CD4-positive, alpha-beta memory T cell (primary cell): ENCODE measurements around the gene IRF6. TPM values are rescaled to one million over a fixed set of nuclear protein-coding genes. Genes with fewer than 3 reads are reported as not detected.

ENCODE experiments used
- CTCF ChIA-PET: fragments of 350-600 bp; sonication (Branson Sonifier 250); formaldehyde crosslinking; loops from one replicate; lab custom pipeline; 2021; ENCODE audit warnings: inconsistent platforms; ENCODE audit not compliant: partially characterized antibody; lab: Charles Lee
- POLR2A ChIA-PET: fragments of 350-600 bp; sonication (Branson Sonifier 250); formaldehyde crosslinking; loops from one replicate; lab custom pipeline; 2021; ENCODE audit not compliant: partially characterized antibody; lab: Charles Lee
- DNase-seq, 5 donors: peaks; one replicate each; pipeline versions ENCODE4 v3.0.0 to v3.0.0-alpha.2; 2020 to 2022; ENCODE audit warnings: mixed read lengths in 1 of 5
- H3K27ac ChIP-seq: one replicate; pipeline ENCODE4 v1.7.0; 2013; ENCODE audit warnings: low read depth, low read length
- H3K27me3 ChIP-seq: 2 replicates; pipeline ENCODE4 v1.7.0; 2013; ENCODE audit warnings: mild to moderate bottlenecking, low read length, moderate library complexity; ENCODE audit not compliant: insufficient read depth
- H3K36me3 ChIP-seq: 2 replicates; pipeline ENCODE4 v1.7.0; 2013; ENCODE audit warnings: mild to moderate bottlenecking, low read length, moderate library complexity; ENCODE audit not compliant: insufficient read depth
- H3K4me1 ChIP-seq: 2 replicates; pipeline ENCODE4 v1.7.0; 2013; ENCODE audit warnings: mild to moderate bottlenecking, low read length, moderate library complexity; ENCODE audit not compliant: insufficient read depth
- H3K4me3 ChIP-seq, 2 donors: one replicate each; pipeline ENCODE4 v1.7.0; 2013; ENCODE audit warnings: low read length in 2 of 2, mild to moderate bottlenecking in 1 of 2
- H3K9me3 ChIP-seq, 2 donors: one replicate each; pipeline ENCODE4 v1.7.0; 2013; ENCODE audit warnings: low read length in 2 of 2, control low read depth in 1 of 2; ENCODE audit not compliant: control insufficient read depth in 1 of 2
- H3K27ac Mint-ChIP-seq, 7 donors: one replicate each; pipeline ENCODE4 v1.8.0; 2020 to 2021; ENCODE audit warnings: mixed read lengths in 7 of 7, mild to moderate bottlenecking in 6 of 7, inconsistent platforms in 3 of 7, moderate library complexity in 3 of 7
- H3K27me3 Mint-ChIP-seq, 2 donors: one replicate each; pipeline ENCODE4 v1.8.0; 2020 to 2021; ENCODE audit warnings: mixed read lengths in 2 of 2
- H3K36me3 Mint-ChIP-seq, 2 donors: one replicate each; pipeline ENCODE4 v1.8.0; 2020 to 2021; ENCODE audit warnings: mixed read lengths in 2 of 2, inconsistent platforms in 1 of 2, mild to moderate bottlenecking in 1 of 2
- H3K4me1 Mint-ChIP-seq, 4 donors: one replicate each; pipeline ENCODE4 v1.8.0; 2020 to 2021; ENCODE audit warnings: mixed read lengths in 4 of 4, mild to moderate bottlenecking in 1 of 4
- H3K4me3 Mint-ChIP-seq, 8 donors: one replicate each; pipeline ENCODE4 v1.8.0; 2020 to 2021; ENCODE audit warnings: mixed read lengths in 8 of 8, mild to moderate bottlenecking in 7 of 8, moderate library complexity in 6 of 8, inconsistent platforms in 3 of 8
- H3K9me3 Mint-ChIP-seq, 8 donors: one replicate each; pipeline ENCODE4 v1.8.0; 2020 to 2021; ENCODE audit warnings: mixed read lengths in 8 of 8, mild to moderate bottlenecking in 5 of 8, inconsistent platforms in 3 of 8, moderate library complexity in 1 of 8
- intact Hi-C: fragments of 100-400 bp; cut with micrococcal nuclease; formaldehyde crosslinking; loops from one replicate; pipeline ENCODE4 v1.15.1; 2023
- polyA plus RNA-seq, 2 donors: library from polyadenylated mRNA; unstranded; fragments of 300-500 nt; fragmentation: Illumina TruSeq; gene quantifications; one replicate each; pipeline ENCODE4 v1.2.3, GENCODE V29; 2021
- total RNA-seq, 2 experiments: library from RNA; stranded (reverse); gene quantifications; one replicate each; pipeline ENCODE4 v1.2.3, GENCODE V29; 2021

The IRF6 gene
- total and polyA plus RNA-seq, 4 experiments from 2014 or later = 0.15 to 0.50 (median 0.42) TPM; not detected in 1

GRCh38 chr1:209751627-209752231 is 54.2 kb downstream of the IRF6 start:
- ChIA-PET CTCF (interaction anchor here (1.0 to 14.6 kb wide), 5 partner anchors 12 to 76 kb away, joined by 3 to 385 read pairs (median 5); partner anchors contain the start of genes TRAF3IP3 and UTP25), POLR2A (interaction anchor here (1.2 to 36.1 kb wide), 2 partner anchors 22 to 76 kb away, joined by 9 to 1778 read pairs; partner anchors contain the start of genes C1orf74 and UTP25)
- peak; percentile 15 to 48 (median 37) for DNase-seq
- Mint-ChIP-seq H3K27me3 (no peaks in the 10 kb centered on the region), H3K9me3 (no peaks in the 10 kb centered on the region), H3K4me3 (peak overlapping the region; percentile 65 to 90 (median 78)), H3K36me3 (peaks cover 4 to 7% of the 10 kb centered on the region in 2 donors), H3K4me1 (peaks cover 54 to 94% (median 74%) of the 10 kb centered on the region in 4 donors), H3K27ac (peak overlapping the region; percentile 89 to 97 (median 91))
- Histone ChIP-seq H3K4me3 (peak overlapping the region in 1 of 2 donors; percentile 21), H3K9me3 (no peaks in the 10 kb centered on the region), H3K27ac (peak overlapping the region; percentile 54), H3K4me1 (peaks cover 90% of the 10 kb centered on the region), H3K27me3 (no peaks in the 10 kb centered on the region), H3K36me3 (no peaks in the 10 kb centered on the region)
- intact Hi-C loops = loop anchor here (1.0 kb wide), 1 partner anchor 17 kb away; no protein-coding TSS in a partner anchor

GRCh38 chr1:209749670-209750323 is 56.1 kb downstream of the IRF6 start:
- Mint-ChIP-seq H3K27me3 (no peaks in the 10 kb centered on the region), H3K4me1 (peaks cover 41 to 82% (median 65%) of the 10 kb centered on the region in 4 donors), H3K36me3 (no peaks in the 10 kb centered on the region), H3K4me3 (peak overlapping the region in 6 of 8 donors; percentile 10 to 74 (median 52)), H3K9me3 (no peaks in the 10 kb centered on the region), H3K27ac (peak overlapping the region; percentile 65 to 91 (median 76))
- H3K27me3 ChIP-seq = no peaks in the 10 kb centered on the region
- H3K36me3 ChIP-seq = no peaks in the 10 kb centered on the region
- intact Hi-C loops = loop anchor here (5.0 to 10.0 kb wide), 3 partner anchors 33 to 145 kb away; partner anchors contain the start of gene C1orf74
- H3K27ac ChIP-seq = peak overlapping the region; percentile 35
- no peak overlapping the region for H3K4me3 ChIP-seq
- POLR2A ChIA-PET = interaction anchor here (0.8 to 36.1 kb wide), 3 partner anchors 24 to 64 kb away, joined by 3 to 1778 read pairs (median 6); partner anchors contain the start of gene C1orf74
- no peak for DNase-seq
- H3K4me1 ChIP-seq = peaks cover 79% of the 10 kb centered on the region
- CTCF ChIA-PET = interaction anchor here (0.8 to 14.6 kb wide), 16 partner anchors 12 to 183 kb away, joined by 3 to 385 read pairs (median 14); partner anchors contain the start of genes C1orf74 and TRAF3IP3
- no peaks in the 10 kb centered on the region for H3K9me3 ChIP-seq

- Histone ChIP-seq H3K4me3 (no peak overlapping the region), H3K9me3 (no peaks in the 10 kb centered on the region), H3K36me3 (no peaks in the 10 kb centered on the region), H3K27ac (peak overlapping the region; percentile 35), H3K27me3 (no peaks in the 10 kb centered on the region), H3K4me1 (peaks cover 73% of the 10 kb centered on the region)
- Mint-ChIP-seq H3K4me1 (peaks cover 41 to 79% (median 61%) of the 10 kb centered on the region in 4 donors), H3K4me3 (peak overlapping the region in 6 of 8 donors; percentile 10 to 74 (median 52)), H3K27ac (peak overlapping the region; percentile 65 to 91 (median 75)), H3K9me3 (no peaks in the 10 kb centered on the region), H3K36me3 (no peaks in the 10 kb centered on the region), H3K27me3 (no peaks in the 10 kb centered on the region)
- DNase-seq = no peak
- ChIA-PET POLR2A (interaction anchor here (0.8 to 36.1 kb wide), 4 partner anchors 8 to 64 kb away, joined by 3 to 1778 read pairs (median 16); partner anchors contain the start of genes C1orf74 and TRAF3IP3), CTCF (interaction anchor here (1.0 to 14.6 kb wide), 19 partner anchors 12 to 183 kb away, joined by 3 to 385 read pairs (median 14); partner anchors contain the start of genes C1orf74 and TRAF3IP3)
- intact Hi-C loops = loop anchor here (5.0 to 10.0 kb wide), 3 partner anchors 33 to 144 kb away; partner anchors contain the start of gene C1orf74
These were observed 56.7 kb downstream of the IRF6 start for GRCh38 chr1:209749205-209749604.

- Mint-ChIP-seq H3K9me3 (no peaks in the 10 kb centered on the region), H3K27me3 (no peaks in the 10 kb centered on the region), H3K4me1 (peaks cover 41 to 76% (median 57%) of the 10 kb centered on the region in 4 donors), H3K36me3 (no peaks in the 10 kb centered on the region), H3K4me3 (peak overlapping the region in 7 of 8 donors; percentile 91 to 96 (median 93)), H3K27ac (peak overlapping the region; percentile 75 to 99 (median 97))
- H3K27me3 ChIP-seq = no peaks in the 10 kb centered on the region
- H3K9me3 ChIP-seq = no peaks in the 10 kb centered on the region
- no peaks in the 10 kb centered on the region for H3K36me3 ChIP-seq
- H3K27ac ChIP-seq = peak overlapping the region; percentile 64
- DNase-seq = no peak
- ChIA-PET CTCF (interaction anchor here (0.8 to 14.6 kb wide), 31 partner anchors 11 to 182 kb away, joined by 3 to 385 read pairs (median 5); partner anchors contain the start of genes C1orf74, HSD11B1, LAMB3 and TRAF3IP3), POLR2A (interaction anchor here (1.0 to 36.1 kb wide), 5 partner anchors 8 to 179 kb away, joined by 3 to 1778 read pairs (median 6); partner anchors contain the start of genes C1orf74, G0S2 and TRAF3IP3)
- no peak overlapping the region for H3K4me3 ChIP-seq
- intact Hi-C loops = loop anchor here (5.0 to 10.0 kb wide), 3 partner anchors 34 to 144 kb away; partner anchors contain the start of gene C1orf74
- H3K4me1 ChIP-seq = peaks cover 67% of the 10 kb centered on the region
These were observed 57.3 kb downstream of the IRF6 start for GRCh38 chr1:209748620-209749019.

GRCh38 chr1:209747580-209748262 is 58.2 kb downstream of the IRF6 start:
- H3K27ac Mint-ChIP-seq = peak overlapping the region; percentile 75 to 99 (median 97)
- peak overlapping the region; percentile 89 to 96 (median 92) for H3K4me3 Mint-ChIP-seq
- Histone ChIP-seq H3K27me3 (no peaks in the 10 kb centered on the region), H3K9me3 (no peaks in the 10 kb centered on the region), H3K27ac (peak overlapping the region; percentile 64), H3K4me3 (peak overlapping the region; percentile 17 to 67), H3K36me3 (no peaks in the 10 kb centered on the region), H3K4me1 (peaks cover 58% of the 10 kb centered on the region)
- intact Hi-C loops = loop anchor here (1.0 to 10.0 kb wide), 9 partner anchors 9 to 178 kb away; partner anchors contain the start of genes C1orf74 and TRAF3IP3
- no peaks in the 10 kb centered on the region for H3K9me3 Mint-ChIP-seq
- no peaks in the 10 kb centered on the region for H3K27me3 Mint-ChIP-seq
- DNase-seq = peak; percentile 80 to 88 (median 83)
- no peaks in the 10 kb centered on the region for H3K36me3 Mint-ChIP-seq
- peaks cover 41 to 69% (median 54%) of the 10 kb centered on the region in 4 donors for H3K4me1 Mint-ChIP-seq
- CTCF ChIA-PET = interaction anchor here (0.8 to 14.6 kb wide), 31 partner anchors 10 to 181 kb away, joined by 3 to 385 read pairs (median 5); partner anchors contain the start of genes C1orf74, HSD11B1, LAMB3 and TRAF3IP3
- POLR2A ChIA-PET = interaction anchor here (1.0 to 36.1 kb wide), 4 partner anchors 9 to 178 kb away, joined by 3 to 1778 read pairs (median 15); partner anchors contain the start of genes C1orf74, G0S2 and TRAF3IP3
